ENCODE data around the gene SKA1.

- no peak for TF ChIP-seq POLR2AphosphoS5 (IDR thresholded peaks at IDR 0.05; ENCODE audit: borderline replicate concordance, low read depth, low read length)
- no peak for TF ChIP-seq EZH2 (IDR thresholded peaks at IDR 0.05)
Observed at GRCh38 chr18:50373561-50374219, 1.2 kb upstream of the SKA1 start.

All from SK-N-MC (cell line).